ENCODE measurements around the gene ITK.
A peak's percentile ranks its signal among the peaks of the same experiment; 100 is the strongest.

- TF ChIP-seq GATA2 (IDR thresholded peaks at IDR 0.05; ENCODE audit: low read depth, low read length): peak; percentile 84
- peak; percentile 69 for TF ChIP-seq GATA3 (IDR thresholded peaks at IDR 0.05; ENCODE audit: low read depth, low read length)
These were observed 108.7 kb downstream of the ITK start for GRCh38 chr5:157289164-157289819.

Measured in SH-SY5Y (cell line).